NCI-H774 (cell line): Measurements from ENCODE around the gene PCGF1.
A peak's percentile ranks its signal among the peaks of the same experiment; 100 is the strongest.
"Not testable (repeated sequence)": the region's sequence is repeated elsewhere in the genome, so short reads cannot be mapped to it uniquely, and the experiment has no call there.

Experiments used
- DNase-seq: peaks from one replicate; lab custom pipeline; 2025; lab: John Stamatoyannopoulos, UW

Gene PCGF1

GRCh38 chr2:74472086-74472944 is 35.2 kb downstream of the PCGF1 start, which contains the start of gene MRPL53:
TSS of gene MRPL53 (minus strand) at chr2:74472680. CDS start at chr2:74472660, 20 bp downstream.
- peak; percentile 92 for DNase-seq

GRCh38 chr2:74471332-74472065 is 36.0 kb downstream of the PCGF1 start:
- no peak for DNase-seq

DNA sequence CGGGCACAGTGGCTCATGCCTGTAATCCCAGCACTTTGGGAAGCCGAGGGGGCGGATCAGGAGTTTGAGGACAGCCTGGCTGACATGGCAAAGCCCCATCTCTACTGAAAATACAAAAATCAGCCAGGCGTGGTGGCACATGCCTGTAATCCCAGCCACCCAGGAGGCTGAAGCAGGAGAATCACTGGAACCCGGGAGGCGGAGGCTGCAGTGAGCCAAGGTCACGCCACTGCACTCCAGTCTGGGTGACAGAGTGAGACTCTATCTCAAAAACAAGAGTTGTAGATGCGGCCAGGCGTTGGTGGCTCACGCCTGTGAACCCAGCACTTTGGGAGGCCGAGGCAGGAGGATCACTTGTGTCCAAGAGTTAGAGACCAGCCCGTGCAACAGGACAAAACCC is 36.8 kb downstream of the PCGF1 start:
- not testable (repeated sequence) for DNase-seq

DNA sequence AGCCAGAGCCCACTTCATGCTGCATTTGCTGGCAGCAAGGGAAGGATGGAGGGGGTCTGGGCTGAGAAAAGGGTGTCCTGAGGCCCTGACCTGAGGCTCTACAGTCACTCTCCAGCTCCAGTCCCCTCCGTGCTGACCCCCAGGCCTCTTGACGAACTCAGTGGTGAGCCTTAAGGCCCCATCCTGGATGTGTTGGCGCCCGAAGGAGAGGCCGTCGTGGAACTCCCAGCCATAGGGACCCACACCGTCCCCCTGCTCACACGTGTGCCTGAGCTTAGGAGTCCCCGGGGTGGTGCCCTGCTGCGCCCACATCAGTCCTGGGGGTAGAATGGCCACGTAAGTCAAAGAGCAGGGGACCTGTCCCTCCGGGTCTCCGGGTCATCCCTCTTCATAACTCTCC is 43.1 kb downstream of the PCGF1 start:
- no peak for DNase-seq

- DNase-seq = no peak
Measured at GRCh38 chr2:74462786-74463105, 44.7 kb downstream of the PCGF1 start.

DNA sequence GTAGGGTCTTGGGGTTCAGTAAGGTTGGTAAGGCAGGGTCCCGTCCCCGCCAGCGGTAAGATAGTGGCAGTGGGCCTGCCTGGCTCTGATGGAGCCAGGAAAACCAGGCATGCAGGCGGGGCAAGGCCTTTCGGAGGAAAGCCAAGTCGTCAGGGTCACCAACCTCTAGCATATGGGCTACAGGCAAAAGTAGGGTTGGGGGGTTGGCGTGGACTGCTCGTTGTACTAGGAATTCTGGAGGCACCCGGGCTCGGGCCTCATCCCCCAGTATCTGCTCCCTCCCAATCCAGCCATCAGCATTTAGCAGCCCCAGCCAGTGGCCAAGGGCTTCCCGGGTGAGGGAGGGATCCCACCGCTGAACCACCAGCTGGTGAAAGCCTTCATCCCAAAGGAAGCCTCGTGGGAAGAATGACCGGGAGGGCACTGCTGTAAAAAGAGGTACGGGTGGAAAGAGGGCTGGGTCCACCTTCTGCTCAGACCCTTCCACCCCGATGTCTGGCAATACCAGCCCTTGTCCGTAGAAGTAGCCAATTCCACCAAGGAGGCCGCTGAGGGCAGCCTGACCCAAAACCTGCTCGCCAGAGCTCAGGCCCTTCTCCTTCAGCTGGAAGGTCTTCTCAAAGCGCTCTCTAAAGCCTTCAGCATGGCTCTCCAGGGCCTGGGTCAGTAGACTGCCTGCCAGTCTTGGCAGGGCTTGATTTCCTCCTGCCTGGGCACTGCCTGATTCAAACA is 45.3 kb downstream of the PCGF1 start:
- no peak for DNase-seq

DNA sequence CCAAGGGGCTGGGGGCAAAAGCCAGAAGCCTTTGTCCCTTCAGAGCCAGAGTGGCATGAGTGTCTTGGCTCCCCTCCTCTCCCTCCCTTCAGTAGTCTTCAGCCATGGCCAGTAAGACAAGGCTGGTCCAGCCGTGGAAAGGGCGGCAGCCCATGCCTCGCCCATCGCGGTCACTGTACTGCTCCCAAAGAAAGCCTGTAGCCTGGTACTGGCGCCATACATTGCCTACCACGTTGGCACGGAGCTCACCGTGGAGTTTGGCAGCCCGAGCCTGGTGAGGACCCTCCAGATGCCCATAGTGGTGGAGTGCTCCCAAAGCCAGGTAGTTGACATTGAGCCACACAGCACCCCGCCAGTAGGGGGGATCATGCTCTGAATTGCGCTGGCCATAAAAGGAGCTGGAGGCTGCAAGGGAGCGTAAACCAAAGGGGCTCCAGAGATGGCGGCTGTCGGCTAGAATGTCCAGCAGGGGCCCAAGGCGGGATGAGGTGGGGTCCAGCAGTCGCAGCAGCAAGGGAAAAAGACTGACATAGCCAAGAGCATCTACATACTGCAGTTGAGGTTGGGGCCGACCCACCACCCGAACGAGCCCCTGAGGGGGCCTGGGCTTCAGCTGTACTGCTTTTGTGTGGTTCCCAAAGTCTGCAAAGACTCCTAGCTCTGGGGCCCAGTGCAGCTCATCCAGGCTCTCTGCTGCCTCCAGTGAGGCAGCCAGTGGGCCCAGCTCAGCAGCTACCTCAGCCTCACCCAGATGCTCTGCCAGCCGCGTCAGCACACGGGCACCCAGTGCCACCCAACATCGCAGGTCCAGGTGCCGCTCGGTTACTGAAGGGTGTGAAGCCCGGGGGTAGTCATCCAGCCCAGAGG is 46.1 kb downstream of the PCGF1 start:
- no peak for DNase-seq

DNA sequence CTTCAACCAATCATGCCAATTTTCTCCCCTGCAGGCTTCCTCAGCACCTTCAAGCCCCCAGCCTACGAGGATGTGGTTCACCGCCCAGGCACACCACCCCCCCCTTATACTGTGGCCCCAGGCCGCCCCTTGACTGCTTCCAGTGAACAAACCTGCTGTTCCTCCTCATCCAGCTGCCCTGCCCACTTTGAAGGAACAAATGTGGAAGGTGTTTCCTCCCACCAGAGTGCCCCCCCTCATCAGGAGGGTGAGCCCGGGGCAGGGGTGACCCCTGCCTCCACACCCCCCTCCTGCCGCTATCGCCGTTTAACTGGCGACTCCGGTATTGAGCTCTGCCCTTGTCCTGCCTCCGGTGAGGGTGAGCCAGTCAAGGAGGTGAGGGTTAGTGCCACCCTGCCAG is 47.3 kb downstream of the PCGF1 start:
- DNase-seq = not testable (repeated sequence)

GRCh38 chr2:74459503-74460118 is 47.9 kb downstream of the PCGF1 start:
- not testable (repeated sequence) for DNase-seq

DNA sequence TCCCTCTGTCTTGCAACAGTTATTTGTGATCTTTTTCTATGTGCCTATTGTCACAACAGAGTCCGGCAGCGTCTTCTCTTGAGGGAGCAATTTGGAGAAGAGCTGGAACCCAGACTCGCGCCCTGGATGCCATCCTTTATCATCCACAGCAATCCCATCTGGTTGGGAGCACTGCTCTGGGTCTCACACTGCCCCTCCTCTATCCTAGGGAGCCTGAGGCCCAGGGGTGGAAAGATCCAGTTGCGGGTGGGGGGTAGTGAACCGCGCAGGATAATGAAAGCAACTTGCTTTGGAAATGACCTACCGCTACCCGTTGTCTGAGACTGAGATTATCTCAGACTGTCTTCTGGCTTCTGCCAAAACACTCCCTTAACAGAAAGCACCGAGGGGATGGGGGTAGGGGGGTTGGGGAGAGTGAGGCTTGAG is 48.5 kb downstream of the PCGF1 start:
- DNase-seq = no peak

DNA sequence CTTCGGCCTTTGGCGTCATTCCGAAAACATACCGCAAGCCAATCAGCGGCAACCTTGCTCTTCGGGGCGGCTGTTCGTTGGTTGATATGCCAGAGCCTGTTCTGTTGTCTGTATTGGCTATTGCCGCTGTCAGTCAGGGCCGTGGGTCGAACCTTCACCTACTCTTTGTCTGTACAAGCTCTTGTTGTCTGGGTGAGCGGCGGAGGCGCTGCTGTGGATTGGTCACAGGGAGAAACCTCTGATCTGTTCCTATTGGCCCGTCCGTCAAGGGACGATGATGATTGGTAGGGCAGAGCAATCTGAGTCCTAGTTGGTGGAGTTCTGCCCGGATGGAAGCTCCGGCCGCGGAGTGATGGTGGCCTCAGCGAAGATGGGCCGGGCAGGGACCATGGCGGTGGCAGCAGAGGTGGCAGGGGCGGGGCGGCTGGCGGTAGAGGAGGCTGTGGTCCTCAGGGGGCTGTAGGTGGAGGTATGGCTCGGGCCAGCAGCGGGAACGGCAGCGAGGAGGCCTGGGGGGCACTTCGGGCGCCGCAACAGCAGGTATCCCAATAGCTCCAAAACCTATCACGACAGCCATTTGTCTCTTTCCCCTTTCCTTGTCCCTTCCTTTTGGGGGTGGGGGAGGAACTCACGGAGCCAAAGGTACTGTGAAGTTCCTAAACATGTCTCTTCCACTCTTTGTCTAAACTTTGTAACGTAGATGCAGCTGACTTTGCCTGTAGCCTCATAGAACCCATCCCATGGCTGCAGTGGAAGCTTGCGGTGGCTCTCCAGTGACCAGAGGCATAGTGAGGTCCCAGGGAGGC is 49.2 kb downstream of the PCGF1 start, which contains the start of gene WBP1:
WBP1 (plus strand) TSS at position 307 of the 806 bp plus-strand sequence; CDS start at position 472, 165 bp downstream.
- peak; percentile 99 for DNase-seq

- DNase-seq = peak; percentile 66
Measured at GRCh38 chr2:74457549-74458131, 49.9 kb downstream of the PCGF1 start.

DNA sequence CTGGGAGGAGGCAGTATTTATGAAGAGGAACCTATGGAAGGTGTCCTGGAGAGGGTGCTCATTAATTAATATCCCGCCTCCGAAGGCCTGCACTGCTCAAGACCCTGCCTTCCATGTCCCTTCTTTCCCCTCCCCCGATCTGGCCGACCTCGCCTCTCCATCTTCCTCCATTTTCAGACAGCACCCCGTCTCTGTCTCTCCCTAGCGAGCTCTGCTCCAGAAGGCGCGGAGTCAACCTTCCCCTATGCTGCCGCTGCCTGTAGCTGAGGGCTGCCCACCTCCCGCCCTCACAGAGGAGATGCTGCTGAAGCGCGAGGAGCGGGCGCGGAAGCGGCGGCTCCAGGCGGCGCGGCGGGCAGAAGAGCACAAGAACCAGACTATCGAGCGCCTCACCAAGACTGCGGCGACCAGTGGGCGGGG is 50.4 kb downstream of the PCGF1 start:
- DNase-seq = no peak
